Hematopoietic multipotent progenitor cell (in vitro differentiated cells): ENCODE measurements around the gene CSNK1G1. TPM values are rescaled to one million over a fixed set of nuclear protein-coding genes. Genes with fewer than 3 reads are reported as not detected.

Experiments
- DNase-seq, 3 donors: peaks; one replicate each; pipeline ENCODE4 v3.0.0-alpha.2; 2011 to 2015; ENCODE audit warnings: low read depth in 2 of 3, low spot score in 2 of 3
- total RNA-seq: library from RNA; depleted of rRNA; stranded (reverse); fragments of >200 nt; gene quantifications from one replicate; pipeline ENCODE4 v1.2.3, GENCODE V29; 2012

The CSNK1G1 gene
- total RNA-seq, 1 donor = 14.0 TPM

GRCh38 chr15:64157599-64158125 is 198.3 kb downstream of the CSNK1G1 start:
- no peak for DNase-seq

GRCh38 chr15:64156652-64157331 is 199.2 kb downstream of the CSNK1G1 start:
- no peak for DNase-seq

- DNase-seq = no peak
Observed at GRCh38 chr15:64155802-64156651, 199.9 kb downstream of the CSNK1G1 start.

- DNase-seq = peak; percentile 79 to 91 (median 83)
Observed at GRCh38 chr15:64153480-64154367, 202.2 kb downstream of the CSNK1G1 start.

GRCh38 chr15:64152507-64153387 is 203.2 kb downstream of the CSNK1G1 start:
- peak in 1 of 3 donors; percentile 31 for DNase-seq

DNA sequence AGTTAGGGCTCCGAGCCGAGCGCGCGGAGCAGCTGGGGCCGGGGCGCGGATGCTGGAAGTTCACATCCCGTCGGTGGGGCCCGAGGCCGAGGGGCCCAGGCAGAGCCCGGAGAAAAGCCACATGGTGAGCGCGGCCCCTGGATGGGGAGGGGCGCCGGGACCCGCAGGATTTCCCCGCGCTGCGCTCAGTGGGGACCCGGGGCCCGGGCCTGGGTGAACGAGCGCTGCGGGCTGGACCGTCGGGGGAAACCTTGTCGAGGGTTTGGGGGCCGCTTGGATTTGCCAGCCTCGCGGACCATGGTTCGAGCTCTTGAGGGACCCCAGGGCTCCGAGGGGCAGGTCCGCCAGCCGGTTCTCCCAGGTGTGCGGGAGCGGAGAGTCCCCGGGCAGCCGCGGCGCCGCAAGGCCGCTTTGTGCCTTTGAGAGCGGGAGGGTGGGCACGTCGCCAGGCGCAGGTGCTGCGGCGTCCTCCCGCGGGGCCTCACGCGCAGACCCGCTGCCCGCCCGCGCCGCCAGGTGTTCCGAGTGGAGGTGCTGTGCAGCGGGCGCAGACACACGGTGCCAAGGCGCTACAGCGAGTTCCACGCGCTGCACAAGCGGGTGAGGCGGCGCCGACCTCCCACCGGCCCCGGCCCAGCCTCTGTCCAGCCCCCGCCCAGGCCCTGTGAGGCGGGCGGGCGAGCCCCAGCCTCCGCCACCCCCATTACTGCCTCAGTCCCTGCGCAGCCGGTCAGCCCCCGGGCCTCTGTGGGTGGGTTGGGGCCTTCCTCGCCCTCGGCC is 204.1 kb downstream of the CSNK1G1 start, which contains the start of gene SNX22:
TSS of gene SNX22 (plus strand) at position 5 of the 780 bp plus-strand sequence. CDS start at position 50, 45 bp downstream.
- DNase-seq = no peak

DNA sequence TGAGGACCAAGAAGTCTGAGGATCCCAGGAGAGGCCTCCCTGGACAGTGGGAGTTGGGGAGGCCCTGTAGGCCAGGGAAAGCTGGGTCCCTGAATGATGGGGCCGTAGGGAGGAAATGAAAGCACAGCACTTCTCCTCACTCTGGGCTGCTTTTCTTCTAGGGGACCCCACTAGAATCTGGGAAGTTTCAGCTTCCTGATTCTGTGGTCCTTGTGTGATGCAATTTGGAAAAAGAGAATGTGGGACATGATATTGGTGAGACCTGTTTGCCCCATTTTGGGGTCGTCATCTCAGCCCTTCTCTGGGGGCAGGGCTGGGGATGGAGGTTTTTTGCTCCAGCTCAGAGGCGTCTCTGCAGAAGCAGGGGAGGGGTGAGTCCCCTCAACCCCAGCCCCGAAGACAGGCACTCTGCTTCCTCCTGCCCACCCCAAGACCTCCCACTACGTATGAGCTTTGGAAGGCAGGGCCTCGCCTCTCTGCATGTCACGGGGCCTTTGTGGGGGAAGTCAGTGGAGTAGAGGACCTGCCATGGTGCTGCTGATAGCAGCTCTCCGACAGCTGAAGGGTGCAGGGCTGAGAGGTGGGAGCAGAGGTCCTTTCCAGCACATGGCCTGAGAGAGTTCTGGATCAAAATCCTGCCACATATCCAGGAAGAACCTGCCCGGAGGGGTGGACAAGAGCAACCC is 205.9 kb downstream of the CSNK1G1 start:
- DNase-seq = peak in 2 of 3 donors; percentile 41 to 67

DNA sequence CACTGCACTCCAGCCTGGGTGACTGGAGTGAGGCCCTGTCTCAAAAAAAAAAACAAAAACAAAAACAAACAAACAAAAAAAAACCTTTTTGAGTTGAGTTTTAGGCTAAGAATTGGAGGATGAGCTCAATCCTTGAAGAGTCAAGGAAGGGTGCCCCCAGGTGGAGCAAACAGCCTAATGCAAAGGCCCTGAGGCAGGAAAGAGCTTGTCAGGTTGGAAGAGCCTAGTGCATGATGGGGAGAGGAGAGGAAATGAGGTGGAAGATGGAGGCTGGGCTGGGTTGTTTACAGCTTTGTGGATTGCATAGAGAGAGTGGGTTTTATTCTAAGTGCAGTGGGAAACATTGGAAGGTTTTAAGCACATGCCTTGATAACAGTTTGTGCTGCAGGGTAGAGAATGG is 206.5 kb downstream of the CSNK1G1 start:
- no peak for DNase-seq

DNA sequence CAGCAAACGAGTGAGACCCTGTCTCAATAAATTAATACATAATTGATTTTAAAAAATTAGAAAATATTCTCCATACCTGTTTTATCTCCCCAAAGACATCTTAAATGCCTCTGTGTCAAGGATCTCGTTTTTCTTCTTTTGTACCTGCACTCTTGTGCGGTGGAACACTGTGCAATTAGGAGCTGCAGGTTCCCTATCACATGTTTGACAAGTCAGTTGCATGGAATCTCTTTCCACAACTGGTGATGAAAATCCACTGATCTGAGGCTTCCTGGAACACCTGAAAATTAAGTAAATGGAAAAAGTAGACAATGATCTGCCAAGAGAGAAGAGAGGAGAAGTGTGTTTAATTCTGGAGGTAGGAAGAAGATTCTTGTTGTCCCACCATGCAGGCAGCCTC is 207.4 kb downstream of the CSNK1G1 start:
- no peak for DNase-seq

- no peak for DNase-seq
Observed at GRCh38 chr15:64148168-64148567, 207.8 kb downstream of the CSNK1G1 start.

- no peak for DNase-seq
Observed at GRCh38 chr15:64146885-64147681, 208.9 kb downstream of the CSNK1G1 start.

DNA sequence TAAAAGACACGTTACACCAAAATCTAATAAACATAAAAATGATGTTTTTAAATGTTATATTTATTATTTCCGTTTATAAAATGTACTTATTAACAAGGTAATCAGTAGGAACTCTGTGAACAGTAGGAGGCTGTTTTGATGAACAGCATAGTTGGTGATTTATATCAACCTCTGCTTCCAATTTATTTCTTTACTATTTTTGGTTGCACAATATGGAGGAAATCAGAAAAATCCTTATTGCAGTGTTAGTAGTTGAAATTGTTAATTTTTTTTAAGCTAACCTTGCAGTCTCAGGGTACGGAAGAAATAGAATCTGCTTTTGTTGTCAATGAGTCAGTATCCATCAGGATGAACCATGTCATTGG is 209.5 kb downstream of the CSNK1G1 start:
- DNase-seq = no peak

DNA sequence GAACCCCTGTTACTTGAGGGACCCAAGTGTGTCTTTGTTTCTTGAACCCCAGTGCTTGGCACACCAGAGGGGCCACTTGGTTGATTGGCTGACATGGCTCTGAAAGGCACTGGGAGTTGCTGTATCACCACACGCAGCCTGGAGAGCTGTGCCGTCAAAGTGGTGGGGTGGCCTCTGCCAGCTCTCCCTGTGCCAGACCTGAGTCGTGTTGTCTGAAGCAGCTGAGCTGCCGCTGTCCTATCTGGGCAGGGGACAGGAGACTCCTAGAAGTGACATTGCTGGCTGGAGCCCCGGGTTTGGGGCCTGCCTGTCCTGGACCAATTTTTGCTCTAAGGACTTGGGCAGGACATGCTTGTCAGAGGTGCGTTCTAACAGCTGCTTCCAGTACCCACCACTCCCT is 209.9 kb downstream of the CSNK1G1 start:
- no peak for DNase-seq

DNA sequence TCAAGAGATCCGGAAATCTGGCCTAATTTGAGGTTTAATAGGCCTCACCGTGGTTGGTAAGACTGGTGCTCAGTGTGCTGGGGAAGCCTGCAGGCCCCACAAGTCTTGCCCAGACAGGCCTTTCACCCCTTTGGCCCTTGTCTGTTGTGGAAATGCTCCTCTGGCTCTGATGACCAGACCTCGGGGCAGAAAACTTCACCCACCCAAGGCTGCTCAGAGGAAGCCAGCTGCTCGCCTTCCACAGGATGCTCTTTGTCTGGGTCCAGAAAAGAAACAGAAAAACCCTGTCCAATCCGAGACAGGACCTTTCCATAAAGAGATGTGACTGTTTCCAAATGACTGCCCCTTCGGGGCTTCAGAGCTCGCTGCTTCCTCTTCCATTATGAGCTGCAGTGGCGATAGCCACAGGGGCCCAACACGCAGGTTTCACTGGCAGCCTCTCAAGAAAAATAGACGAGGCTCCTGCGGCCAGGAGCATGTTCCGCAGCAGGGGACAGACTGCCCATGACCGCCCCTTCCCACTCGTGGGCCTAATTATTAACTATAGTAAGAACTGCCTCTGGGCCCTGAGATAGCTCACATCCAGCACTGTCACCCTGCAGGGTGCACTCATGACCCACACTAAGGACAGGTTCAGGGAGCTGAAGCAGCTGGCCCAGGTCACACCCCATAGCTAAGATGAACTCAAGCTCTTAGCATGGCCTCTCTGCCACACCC is 211.2 kb downstream of the CSNK1G1 start:
- DNase-seq = no peak

DNA sequence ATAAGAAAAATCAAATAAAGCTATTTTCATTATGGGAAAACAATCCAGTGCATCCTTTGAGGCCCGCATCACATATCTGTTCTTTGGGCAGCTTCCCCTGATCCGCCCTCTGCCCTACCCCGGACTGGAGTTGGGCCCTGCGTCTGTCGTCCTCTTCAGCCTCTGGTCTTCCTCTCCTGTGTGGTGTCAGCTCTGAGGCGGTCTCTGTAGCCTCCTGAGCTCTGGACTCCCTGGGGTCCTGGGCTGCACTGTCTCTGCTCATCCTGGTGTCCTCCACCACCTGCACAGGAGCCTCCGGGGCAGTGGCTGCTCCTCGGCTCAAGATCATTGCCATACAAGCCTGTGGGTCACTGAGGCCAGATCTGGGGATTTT is 211.8 kb downstream of the CSNK1G1 start:
- no peak for DNase-seq

GRCh38 chr15:64143276-64143675 is 212.7 kb downstream of the CSNK1G1 start:
- DNase-seq = no peak
